Stimulated activated CD4-positive, alpha-beta T cell treated with anti-CD3 and anti-CD28 coated beads, Interleukin-12 subunit alpha, Interleukin-12 subunit beta, amount 100 ng/mL, for 24 hours (primary cell): Measurements from ENCODE around the gene CCDC136.

ENCODE experiments used
- DNase-seq, 2 experiments: peaks; one replicate each; pipeline ENCODE4 v3.0.0-alpha.2; 2020; ENCODE audit warnings: low read depth in 2 of 2

Gene CCDC136

GRCh38 chr7:128777156-128778123 lies 14.3 kb upstream of the CCDC136 start:
- no peak for DNase-seq

GRCh38 chr7:128778946-128779345 lies 12.8 kb upstream of the CCDC136 start:
- no peak for DNase-seq

- no peak for DNase-seq
These were observed 10.6 kb upstream of the CCDC136 start for GRCh38 chr7:128781126-128781525.

GRCh38 chr7:128781851-128782250 lies 9.9 kb upstream of the CCDC136 start:
- no peak for DNase-seq

GRCh38 chr7:128783143-128783861 lies 8.5 kb upstream of the CCDC136 start:
- no peak for DNase-seq

GRCh38 chr7:128785738-128786137 lies 6.0 kb upstream of the CCDC136 start:
- no peak for DNase-seq

- DNase-seq: no peak
These were observed 3.0 kb upstream of the CCDC136 start for GRCh38 chr7:128788446-128789412.

- no peak for DNase-seq
These were observed 1.3 kb upstream of the CCDC136 start for GRCh38 chr7:128790315-128791041.

- DNase-seq: no peak
These were observed 182 bp downstream of the CCDC136 start for GRCh38 chr7:128791972-128792327.

- no peak for DNase-seq
These were observed 858 bp downstream of the CCDC136 start for GRCh38 chr7:128792471-128793180.

GRCh38 chr7:128793181-128793547 lies 1.4 kb downstream of the CCDC136 start:
- DNase-seq: no peak

GRCh38 chr7:128794020-128794419 lies 2.3 kb downstream of the CCDC136 start:
- no peak for DNase-seq

GRCh38 chr7:128794436-128794835 lies 2.7 kb downstream of the CCDC136 start:
- no peak for DNase-seq

- no peak for DNase-seq
These were observed 3.4 kb downstream of the CCDC136 start for GRCh38 chr7:128795129-128795528.

- no peak for DNase-seq
These were observed 4.6 kb downstream of the CCDC136 start for GRCh38 chr7:128796327-128796726.

GRCh38 chr7:128799451-128799850 lies 7.7 kb downstream of the CCDC136 start:
- no peak for DNase-seq

- DNase-seq: no peak
These were observed 8.8 kb downstream of the CCDC136 start for GRCh38 chr7:128800567-128800966.

- no peak for DNase-seq
These were observed 9.2 kb downstream of the CCDC136 start for GRCh38 chr7:128801003-128801402.

GRCh38 chr7:128801667-128802418 lies 10.1 kb downstream of the CCDC136 start:
- DNase-seq: no peak

- DNase-seq: no peak
These were observed 12.7 kb downstream of the CCDC136 start for GRCh38 chr7:128804484-128804883.
